HS-5 (cell line): ENCODE data around the gene OR2V1.
"Not testable (repeated sequence)": the region's sequence is repeated elsewhere in the genome, so short reads cannot be mapped to it uniquely, and the experiment has no call there.

Source experiments
- DNase-seq: peaks from one replicate; pipeline ENCODE4 v3.0.0-alpha.2; 2012; ENCODE audit warnings: low read depth

The OR2V1 gene

DNA sequence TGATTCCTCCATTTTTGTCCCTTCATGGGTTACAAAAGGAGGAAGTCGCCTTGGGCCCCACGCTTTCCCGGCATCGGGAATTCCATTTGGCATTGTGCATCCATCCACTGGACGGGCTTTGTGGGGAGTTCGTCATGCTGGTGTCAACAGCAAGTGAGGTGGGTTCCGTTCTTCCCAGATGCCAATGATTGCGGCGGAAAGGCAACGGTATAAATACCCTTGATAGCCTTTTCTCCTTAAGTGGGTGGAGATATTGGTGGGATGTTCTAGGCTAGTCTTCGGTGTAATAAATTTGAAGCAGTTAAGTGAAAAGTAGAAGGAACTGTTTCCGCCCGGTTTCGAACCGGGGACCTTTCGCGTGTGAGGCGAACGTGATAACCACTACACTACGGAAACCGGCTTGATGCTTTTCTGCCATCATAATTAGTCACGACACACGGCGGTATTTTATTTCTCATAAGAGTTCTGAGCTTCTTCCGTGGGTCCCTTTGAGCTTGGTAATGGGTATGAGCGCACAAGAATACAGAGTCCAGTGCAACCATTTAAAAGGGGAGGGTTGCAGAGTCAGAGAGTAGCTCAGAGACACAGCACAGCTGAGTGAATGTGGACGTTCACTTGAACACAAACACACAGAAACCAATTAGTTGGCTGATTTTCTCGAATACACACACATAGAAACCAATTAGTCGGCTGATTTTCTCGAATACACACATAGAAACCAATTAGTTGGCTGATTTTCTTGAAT, 28.9 kb downstream of the OR2V1 start:
- not testable (repeated sequence) for DNase-seq

DNA sequence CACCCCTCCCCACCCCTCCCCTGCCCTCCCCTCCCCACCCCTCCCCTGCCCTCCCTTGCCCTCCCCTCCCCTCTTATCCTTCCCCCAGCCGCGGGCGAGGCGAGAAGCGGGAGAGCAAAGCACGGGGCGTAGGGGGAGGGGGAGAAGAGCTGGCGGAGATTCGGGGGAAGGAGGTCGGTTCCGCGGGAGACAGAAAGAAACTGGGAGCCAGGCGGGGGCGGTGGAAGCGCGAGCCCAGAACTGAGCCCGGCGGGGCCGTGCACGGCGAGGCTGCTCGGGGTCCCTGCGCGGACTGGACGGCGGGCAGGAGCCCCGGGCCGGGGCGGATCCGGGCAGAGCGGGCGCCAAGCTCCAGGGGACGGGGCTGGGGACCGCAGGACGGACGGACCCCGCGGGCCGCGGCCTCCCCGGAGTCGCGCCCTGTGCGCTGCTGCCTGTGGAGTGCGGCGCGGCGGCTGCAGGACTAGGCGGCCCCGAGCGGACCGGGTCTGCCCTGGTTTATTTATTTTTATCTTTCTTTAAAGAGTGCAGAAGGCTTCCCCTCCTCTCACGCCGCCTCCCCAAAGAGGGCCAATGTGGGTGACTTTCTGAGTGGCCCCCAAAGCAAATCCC, 29.8 kb downstream of the OR2V1 start:
- not testable (repeated sequence) for DNase-seq

DNA sequence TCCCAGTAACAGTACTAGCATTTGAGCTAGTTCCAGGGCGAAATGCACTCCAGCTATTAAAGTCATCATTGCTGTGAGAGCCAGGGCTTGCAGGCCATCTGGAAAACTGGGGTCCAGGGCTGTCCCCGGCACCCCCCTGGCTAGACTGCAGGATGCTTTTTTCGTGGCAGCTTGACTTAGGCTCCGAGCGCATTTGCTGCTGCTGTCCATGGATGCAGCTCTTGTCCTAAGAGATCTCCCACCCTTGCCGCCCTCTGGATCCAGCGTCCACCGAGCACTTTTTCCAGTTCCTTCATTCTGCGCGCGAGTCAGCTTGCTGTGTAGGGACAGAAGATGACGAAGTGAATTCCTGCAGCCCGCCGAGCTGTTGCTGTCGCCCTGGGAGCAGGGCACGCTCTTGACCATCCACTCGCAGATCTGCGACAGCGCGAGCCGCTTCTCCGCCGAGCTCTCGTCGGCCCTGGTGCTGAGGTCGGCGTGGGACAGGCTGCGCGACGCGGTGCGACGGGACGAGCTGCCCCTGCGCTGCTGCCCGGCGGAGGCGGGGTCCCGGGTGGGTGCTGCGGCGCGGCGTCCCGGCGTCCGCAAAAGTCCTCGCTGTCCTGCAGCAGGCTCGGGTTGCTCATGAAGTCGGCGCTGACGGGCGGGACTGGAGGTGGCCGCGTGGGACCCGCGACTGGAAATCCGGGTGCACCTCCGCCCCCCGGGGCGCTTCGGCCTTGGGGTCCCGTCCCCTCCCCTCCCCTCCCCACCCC, 30.7 kb downstream of the OR2V1 start:
- DNase-seq = no peak

DNA sequence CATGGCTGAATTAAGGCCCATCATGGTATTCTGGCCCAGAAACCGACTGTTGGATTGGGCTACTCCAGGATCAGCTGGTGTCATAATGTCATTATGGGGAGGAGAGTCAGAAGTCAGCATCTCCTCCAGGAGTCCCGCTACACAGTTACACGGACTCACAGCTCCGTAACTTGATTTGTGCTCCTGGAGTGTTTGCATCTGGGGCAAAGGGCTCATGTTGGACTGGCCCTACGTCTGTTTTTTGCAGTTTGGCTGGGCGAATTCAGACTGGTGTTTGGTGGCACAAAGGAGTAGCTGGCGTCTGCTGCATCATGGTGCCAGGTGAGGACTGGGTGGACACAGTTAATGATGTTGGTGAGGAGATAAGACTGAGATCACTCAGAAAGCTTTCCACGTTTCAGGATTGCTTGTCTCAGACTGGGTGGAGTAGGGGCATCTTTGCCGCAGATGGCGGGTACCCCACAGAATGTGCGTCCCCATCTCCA, 31.3 kb downstream of the OR2V1 start:
- DNase-seq = no peak

DNA sequence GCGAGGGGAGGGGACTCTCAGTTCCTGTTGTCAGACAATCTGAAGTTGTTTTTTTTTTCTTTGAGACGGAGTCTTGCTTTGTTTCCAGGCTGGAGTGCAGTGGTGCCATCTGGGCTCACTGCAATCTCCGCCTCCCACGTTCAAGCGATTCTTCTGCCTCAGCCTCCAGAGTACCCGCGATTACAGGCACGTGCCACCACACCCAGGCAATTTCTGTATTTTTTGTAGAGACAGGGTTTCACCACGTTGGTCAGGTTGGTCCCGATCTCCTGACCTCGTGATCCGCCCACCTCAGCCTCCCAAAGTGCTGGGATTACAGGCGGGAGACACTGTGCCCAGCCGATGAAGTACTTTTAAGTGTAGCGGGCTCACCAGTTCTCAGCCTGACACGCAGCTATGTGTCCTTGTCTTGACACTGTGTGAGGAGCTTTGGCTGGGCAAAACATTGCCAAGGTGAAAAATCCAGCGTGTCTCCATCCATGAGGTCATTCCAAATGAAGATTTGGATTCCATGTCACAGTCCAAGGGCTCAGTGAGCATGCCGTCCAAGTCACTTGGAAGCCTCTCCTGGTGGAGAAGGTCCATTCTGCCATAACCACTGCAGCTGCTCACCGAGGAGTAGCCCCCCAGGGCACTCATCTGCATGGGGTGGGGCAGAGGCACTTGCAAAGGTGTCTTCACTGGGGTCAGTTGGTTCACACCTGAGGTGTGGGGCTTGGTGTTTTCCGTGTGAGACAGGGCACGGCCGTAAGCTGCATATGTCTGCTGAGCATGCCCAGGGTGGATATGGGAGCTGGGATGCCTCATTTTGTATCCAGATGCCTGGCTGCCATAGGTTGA, 32.0 kb downstream of the OR2V1 start:
- DNase-seq = no peak

DNA sequence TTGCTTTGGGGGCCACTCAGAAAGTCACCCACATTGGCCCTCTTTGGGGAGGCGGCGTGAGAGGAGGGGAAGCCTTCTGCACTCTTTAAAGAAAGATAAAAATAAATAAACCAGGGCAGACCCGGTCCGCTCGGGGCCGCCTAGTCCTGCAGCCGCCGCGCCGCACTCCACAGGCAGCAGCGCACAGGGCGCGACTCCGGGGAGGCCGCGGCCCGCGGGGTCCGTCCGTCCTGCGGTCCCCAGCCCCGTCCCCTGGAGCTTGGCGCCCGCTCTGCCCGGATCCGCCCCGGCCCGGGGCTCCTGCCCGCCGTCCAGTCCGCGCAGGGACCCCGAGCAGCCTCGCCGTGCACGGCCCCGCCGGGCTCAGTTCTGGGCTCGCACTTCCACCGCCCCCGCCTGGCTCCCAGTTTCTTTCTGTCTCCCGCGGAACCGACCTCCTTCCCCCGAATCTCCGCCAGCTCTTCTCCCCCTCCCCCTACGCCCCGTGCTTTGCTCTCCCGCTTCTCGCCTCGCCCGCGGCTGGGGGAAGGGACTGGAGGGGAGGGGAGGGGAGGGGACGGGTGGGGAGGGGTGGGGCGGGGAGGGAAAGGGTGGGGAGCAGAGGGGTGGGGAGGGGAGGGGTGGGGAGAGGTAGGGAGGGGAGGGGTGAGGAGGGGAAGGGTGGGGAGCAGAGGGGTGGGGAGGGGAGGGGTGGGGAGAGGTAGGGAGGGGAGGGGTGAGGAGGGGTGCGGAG, 33.0 kb downstream of the OR2V1 start:
- DNase-seq = not testable (repeated sequence)

DNA sequence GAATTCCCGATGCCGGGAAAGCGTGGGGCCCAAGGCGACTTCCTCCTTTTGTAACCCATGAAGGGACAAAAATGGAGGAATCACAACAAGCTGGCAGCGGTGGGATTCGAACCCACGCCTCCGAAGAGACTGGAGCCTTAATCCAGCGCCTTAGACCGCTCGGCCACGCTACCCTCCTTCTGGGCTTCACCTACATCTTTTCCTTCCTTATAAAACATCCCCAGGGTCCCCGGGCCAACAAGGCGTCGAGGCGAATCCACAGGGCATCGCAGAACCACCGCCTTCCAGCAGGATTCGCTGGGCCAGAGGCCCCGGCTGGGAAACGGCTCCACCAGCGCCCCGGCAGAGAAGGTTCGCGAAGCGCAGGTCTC, 33.6 kb downstream of the OR2V1 start:
- not testable (repeated sequence) for DNase-seq

DNA sequence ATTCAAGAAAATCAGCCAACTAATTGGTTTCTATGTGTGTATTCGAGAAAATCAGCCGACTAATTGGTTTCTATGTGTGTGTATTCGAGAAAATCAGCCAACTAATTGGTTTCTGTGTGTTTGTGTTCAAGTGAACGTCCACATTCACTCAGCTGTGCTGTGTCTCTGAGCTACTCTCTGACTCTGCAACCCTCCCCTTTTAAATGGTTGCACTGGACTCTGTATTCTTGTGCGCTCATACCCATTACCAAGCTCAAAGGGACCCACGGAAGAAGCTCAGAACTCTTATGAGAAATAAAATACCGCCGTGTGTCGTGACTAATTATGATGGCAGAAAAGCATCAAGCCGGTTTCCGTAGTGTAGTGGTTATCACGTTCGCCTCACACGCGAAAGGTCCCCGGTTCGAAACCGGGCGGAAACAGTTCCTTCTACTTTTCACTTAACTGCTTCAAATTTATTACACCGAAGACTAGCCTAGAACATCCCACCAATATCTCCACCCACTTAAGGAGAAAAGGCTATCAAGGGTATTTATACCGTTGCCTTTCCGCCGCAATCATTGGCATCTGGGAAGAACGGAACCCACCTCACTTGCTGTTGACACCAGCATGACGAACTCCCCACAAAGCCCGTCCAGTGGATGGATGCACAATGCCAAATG, 34.1 kb downstream of the OR2V1 start:
- DNase-seq = not testable (repeated sequence)

DNA sequence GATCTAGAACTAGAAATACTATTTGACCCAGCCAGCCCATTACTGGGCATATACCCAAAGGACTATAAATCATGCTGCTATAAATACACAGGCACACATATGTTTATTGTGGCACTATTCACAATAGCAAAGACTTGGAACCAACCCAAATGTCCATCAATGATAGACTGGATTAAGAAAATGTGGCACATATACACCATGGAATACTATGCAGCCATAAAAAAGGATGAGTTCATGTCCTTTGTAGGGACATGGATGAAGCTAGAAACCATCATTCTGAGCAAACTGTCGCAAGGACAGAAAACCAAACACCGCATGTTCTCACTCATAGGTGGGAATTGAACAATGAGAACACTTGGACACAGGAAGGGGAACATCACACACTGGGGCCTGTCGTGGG, 35.8 kb downstream of the OR2V1 start:
- not testable (repeated sequence) for DNase-seq

DNA sequence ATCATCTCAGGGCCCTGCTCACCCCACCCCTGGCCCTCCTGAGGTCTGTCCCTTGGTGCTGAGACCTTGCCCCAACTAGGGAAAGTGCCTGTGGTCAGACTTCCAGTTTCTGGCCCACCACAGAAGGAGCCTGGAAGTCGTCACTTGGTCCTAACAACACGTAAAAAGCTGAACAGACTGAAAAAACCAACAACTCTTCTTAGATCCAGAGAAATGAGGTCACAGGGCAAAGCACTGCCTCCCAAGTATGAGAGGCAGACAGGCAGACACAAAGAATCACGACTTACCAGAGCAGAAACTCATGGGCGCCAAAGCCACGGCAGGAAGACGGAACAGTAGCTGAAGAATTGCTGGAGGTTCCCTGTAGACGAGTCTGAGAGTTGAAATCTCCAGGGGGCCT, 38.5 kb downstream of the OR2V1 start:
- no peak for DNase-seq

DNA sequence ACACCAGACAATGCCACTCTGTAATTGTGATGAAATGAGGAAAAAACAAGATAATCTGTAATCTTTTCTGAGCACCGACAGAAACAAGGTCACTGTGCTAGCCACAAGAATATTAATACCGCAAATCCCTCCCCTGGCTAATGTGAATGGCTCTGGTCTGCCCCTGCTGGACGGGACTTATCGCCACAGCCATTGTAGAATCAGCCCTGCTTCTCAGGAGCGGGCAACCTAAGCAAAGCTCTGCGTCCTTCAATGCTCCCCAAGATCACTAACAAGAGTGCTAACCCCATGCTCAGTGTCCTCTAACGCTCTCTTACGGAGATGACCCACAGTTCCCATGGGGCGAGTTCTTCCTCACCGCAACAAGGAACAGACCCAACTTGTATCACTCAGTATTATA, 42.7 kb downstream of the OR2V1 start:
- DNase-seq = no peak

DNA sequence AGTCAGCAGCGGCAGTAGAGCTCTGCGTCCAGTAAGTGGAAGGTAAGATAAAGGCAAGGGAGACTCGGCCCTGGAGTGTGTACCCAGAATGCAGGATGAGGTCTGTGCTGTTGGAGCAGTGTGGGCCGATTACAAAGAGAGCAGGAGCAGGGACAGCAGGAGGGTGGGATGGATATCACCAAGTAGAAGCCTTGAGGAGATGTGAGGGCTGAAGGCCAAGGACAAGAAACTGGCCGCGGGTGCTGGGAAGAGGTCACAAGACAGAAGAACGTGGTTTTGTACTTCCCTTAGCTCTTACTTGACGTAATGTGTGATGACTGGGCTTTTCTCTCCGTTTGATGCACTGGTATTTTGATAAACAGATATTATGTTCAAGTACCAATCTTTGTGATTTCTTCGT, 43.7 kb downstream of the OR2V1 start:
- no peak for DNase-seq

DNA sequence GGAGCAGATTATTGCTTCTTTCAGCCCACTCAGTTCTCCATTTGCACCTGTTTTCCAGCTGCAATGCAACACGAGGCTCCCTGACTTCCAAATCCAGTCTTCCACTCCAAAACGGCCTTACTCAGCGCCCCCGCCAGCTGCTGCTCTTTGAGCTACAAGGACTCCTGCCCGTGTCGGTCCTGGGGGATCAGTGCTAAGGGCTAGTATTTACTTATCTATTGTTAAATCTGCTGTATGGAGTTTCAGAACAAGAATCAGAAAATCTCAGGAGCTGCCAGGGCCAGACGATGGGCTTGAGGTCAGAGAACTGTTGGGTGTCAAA, 44.1 kb downstream of the OR2V1 start:
- no peak for DNase-seq

DNA sequence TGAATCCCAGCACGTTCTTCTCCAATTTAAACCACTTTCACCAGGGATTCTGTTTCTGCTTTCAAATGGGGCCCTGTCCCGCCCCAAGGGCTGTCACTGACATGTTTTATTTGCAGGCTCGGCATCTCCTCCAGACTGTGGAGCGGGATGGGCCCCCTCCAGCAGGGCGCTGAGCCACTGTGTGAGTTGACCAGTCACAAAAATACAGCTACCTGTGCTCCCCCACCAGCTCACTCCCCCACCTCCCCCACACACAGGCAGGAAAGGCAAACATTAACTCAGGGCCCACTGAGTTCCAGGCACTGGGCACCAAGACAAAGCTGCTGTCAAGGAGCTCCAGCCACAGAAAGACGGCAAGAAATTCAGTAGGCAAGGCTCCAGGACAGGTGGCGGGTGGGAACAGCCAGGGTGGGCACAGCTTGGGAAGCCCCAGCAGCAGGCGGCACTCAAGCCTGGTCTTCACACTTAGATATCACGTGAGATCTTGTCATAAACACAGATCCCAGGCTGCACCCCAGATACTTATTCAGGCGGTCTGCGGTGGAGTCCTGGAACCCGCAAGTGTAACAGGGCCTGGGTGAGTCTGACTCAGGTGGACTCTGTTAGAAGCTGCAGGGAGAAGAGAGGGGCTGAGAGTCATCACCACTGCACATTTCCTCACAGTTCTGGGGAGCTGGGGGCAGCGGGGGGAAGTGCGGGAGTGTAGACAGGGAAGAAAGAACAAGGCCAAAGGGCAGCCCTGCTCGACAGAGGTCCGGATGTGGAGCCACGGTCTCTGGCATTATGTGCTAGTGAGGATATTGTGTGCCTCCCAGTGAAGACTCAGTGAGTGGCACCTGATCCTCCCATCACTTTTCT, 44.7 kb downstream of the OR2V1 start:
- no peak for DNase-seq

DNA sequence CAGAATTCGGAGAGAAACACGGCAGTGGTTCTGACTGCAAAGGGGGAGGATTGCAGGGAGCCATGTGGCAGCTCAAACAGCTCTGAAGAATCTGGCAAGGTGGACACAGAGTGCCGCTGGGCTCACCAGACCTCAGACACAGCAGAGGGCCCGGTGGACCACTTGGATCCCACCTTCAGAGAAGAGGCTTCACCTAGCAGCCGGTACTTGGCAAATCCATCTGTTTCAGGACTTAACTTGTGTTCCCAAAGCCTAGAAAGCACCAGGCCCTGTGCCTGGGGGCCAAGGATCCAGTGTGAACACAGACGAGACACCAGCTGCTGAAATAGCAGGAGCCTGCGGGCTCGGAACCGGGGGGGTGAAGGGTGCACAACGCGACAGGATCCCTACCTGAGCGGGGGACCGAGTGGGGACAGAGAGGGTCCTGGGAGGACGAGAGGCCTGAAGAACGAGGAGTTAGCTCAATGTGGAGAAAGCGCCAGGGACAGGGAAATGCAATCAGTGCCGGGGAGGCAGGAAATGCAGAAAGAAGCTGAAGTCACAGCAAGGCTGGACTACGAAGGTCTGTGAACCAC, 46.3 kb downstream of the OR2V1 start:
- DNase-seq = no peak

DNA sequence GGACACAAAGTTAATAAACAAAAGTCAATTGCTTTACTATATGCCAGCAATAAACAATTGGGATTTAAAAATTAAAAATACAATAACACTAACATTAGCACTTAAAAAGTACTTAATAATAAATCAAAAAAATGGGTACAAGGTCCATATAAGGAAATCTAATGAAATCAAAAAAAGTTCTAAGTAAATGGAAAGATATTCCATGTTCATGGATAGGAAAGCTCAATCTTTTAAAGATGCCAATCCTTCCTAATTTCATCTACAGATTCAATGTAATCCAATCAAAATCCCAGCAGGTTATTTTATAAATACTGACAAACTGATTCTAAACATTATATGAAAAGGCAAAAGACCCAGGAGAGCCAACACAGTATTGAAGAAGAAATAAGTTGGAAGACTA, 49.0 kb downstream of the OR2V1 start:
- no peak for DNase-seq

DNA sequence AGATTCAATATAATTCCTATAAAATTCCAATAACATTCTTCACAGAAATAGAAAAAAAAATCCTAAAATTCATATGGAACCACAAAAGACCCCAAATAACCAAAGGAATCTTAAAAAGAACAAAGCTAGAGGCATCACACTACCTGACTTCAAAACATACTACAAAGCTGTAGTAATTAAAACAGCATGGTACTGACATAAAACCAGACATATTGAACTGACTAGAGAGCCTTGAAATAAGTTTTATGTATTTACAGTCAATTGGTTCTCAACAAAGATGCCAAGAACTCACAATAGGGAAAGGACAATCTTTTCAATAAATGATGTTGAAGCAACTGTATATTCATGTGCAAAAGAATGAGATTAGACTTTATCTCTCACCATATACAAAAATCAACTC, 54.0 kb downstream of the OR2V1 start:
- DNase-seq = no peak
